ENCODE measurements around the gene OCA2.

The OCA2 gene

GRCh38 chr15:28025413-28025812 is 73.7 kb downstream of the OCA2 start:
- no peaks in the 10 kb centered on the region for H3K9me3 ChIP-seq (ENCODE audit: control insufficient read depth in 1 of 2, low read length in 2 of 2)
- H3K4me1 ChIP-seq (ENCODE audit: control insufficient read depth in 1 of 2, insufficient read depth in 2 of 2, low read length in 2 of 2): peaks cover 0 to 4% of the 10 kb centered on the region in 2 donors
- no peaks in the 10 kb centered on the region for H3K36me3 ChIP-seq (ENCODE audit: control insufficient read depth in 1 of 2, insufficient read depth in 2 of 2, low read length in 2 of 2)
- H3K9ac ChIP-seq (ENCODE audit: low read depth in 1 of 2, low read length in 2 of 2): no peak overlapping the region
- no peak overlapping the region for H3K27ac ChIP-seq (ENCODE audit: low read depth, low read length)
- no peaks in the 10 kb centered on the region for H3K27me3 ChIP-seq (ENCODE audit: control insufficient read depth in 1 of 2, insufficient read depth in 2 of 2, low read length in 2 of 2)
- H3K4me3 ChIP-seq (ENCODE audit: low read depth in 1 of 2, low read length in 2 of 2): no peak overlapping the region

DNA sequence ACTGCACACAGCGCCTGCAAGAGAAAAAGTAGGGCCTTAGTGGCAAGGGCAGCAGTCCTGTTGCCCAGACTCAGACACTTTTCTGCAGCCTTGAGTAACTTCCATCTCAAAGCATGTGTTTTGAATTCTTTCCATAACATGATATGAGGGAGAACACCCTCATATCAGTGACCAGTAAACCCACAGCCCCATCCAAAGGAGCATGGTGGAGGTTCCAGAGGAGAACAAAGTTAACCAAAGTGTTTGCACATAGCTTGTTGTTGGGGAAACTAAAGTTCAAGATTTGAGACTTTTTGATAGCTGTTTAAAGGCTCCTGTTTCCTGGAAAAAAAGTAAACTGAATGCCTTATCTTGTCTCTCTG is 74.2 kb downstream of the OCA2 start:
- H3K9ac ChIP-seq (ENCODE audit: low read depth in 1 of 2, low read length in 2 of 2): no peak overlapping the region
- no peak overlapping the region for H3K4me3 ChIP-seq (ENCODE audit: low read depth in 1 of 2, low read length in 2 of 2)
- no peaks in the 10 kb centered on the region for H3K36me3 ChIP-seq (ENCODE audit: control insufficient read depth in 1 of 2, insufficient read depth in 2 of 2, low read length in 2 of 2)
- no peaks in the 10 kb centered on the region for H3K9me3 ChIP-seq (ENCODE audit: control insufficient read depth in 1 of 2, low read length in 2 of 2)
- peaks cover 0 to 4% of the 10 kb centered on the region in 2 donors for H3K4me1 ChIP-seq (ENCODE audit: control insufficient read depth in 1 of 2, insufficient read depth in 2 of 2, low read length in 2 of 2)
- no peaks in the 10 kb centered on the region for H3K27me3 ChIP-seq (ENCODE audit: control insufficient read depth in 1 of 2, insufficient read depth in 2 of 2, low read length in 2 of 2)
- H3K27ac ChIP-seq (ENCODE audit: low read depth, low read length): no peak overlapping the region

DNA sequence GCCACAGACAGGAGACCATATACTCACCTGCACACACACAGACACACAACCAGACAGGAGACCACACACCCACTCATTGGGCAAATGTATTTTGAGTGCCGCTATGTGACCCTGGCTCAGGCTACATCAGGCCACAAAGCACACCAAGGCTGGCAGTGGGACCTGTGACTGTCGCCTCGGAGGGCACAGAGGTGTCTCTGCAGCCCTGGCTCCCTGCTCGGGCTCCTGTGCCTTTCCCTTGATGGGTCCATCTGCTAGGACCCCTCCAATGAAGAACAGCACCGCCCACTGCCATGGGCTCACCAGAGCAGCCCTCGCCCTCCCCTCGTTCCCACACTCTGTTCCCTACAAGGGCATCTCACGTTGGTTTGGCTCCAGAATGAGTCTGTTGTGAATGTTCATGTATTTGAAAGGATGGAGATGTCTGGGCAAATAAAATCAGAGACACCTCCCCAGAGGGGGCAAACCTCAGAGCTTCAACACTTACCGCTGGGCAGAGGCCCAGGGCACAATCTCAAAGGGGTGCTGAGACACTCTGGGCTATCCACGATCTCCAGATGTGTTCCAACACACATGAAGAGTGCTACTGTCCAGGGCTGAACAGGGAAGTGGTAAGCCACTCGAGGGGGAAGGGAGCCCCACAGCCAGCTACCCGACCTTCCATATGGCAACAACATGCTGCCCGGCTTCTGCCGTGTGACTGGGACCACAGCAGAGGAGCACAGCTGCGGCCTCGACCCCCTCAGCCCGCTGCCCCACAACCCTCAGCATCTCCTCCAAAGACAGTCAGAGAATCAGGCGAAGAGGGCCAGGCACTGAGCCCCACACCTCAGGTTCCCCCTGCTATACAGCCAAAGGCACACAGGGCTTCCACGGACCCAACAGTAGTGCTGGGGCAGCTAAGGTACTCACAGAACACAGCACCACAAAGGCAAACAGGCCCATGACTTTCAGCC is 74.9 kb downstream of the OCA2 start:
- Histone ChIP-seq H3K27ac (ENCODE audit: low read depth, low read length) (no peak overlapping the region), H3K4me3 (ENCODE audit: low read depth in 1 of 2, low read length in 2 of 2) (no peak overlapping the region), H3K27me3 (ENCODE audit: control insufficient read depth in 1 of 2, insufficient read depth in 2 of 2, low read length in 2 of 2) (no peaks in the 10 kb centered on the region), H3K9ac (ENCODE audit: low read depth in 1 of 2, low read length in 2 of 2) (no peak overlapping the region), H3K36me3 (ENCODE audit: control insufficient read depth in 1 of 2, insufficient read depth in 2 of 2, low read length in 2 of 2) (no peaks in the 10 kb centered on the region), H3K9me3 (ENCODE audit: control insufficient read depth in 1 of 2, low read length in 2 of 2) (no peaks in the 10 kb centered on the region), H3K4me1 (ENCODE audit: control insufficient read depth in 1 of 2, insufficient read depth in 2 of 2, low read length in 2 of 2) (peaks cover 0 to 4% of the 10 kb centered on the region in 2 donors)

- Histone ChIP-seq H3K27ac (ENCODE audit: low read depth, low read length) (no peak overlapping the region), H3K4me3 (ENCODE audit: low read depth in 1 of 2, low read length in 2 of 2) (no peak overlapping the region), H3K9ac (ENCODE audit: low read depth in 1 of 2, low read length in 2 of 2) (no peak overlapping the region), H3K4me1 (ENCODE audit: control insufficient read depth in 1 of 2, insufficient read depth in 2 of 2, low read length in 2 of 2) (peaks cover 0 to 4% of the 10 kb centered on the region in 2 donors), H3K9me3 (ENCODE audit: control insufficient read depth in 1 of 2, low read length in 2 of 2) (no peaks in the 10 kb centered on the region), H3K36me3 (ENCODE audit: control insufficient read depth in 1 of 2, insufficient read depth in 2 of 2, low read length in 2 of 2) (no peaks in the 10 kb centered on the region), H3K27me3 (ENCODE audit: control insufficient read depth in 1 of 2, insufficient read depth in 2 of 2, low read length in 2 of 2) (no peaks in the 10 kb centered on the region)
Observed at GRCh38 chr15:28023422-28023821, 75.7 kb downstream of the OCA2 start.

DNA sequence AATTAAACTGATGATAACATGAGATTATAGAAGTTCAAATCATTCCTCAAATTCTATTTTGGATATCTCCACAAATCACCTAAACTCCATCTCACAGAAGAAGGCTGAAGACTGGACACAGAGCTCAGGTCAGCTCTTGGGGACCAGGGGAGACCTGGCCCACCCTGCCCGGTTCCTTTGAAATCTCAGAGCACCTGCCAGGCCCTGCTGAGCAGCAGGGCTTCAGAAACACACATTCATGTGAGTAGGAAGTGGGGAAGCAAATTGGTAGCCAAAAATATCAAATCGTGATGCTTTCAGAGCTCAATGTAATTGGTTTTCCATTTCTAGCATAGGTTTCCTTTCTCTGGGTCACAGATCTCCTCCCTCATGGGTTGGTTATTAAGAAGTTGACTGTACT is 76.2 kb downstream of the OCA2 start:
- H3K9me3 ChIP-seq (ENCODE audit: control insufficient read depth in 1 of 2, low read length in 2 of 2): no peaks in the 10 kb centered on the region
- H3K27ac ChIP-seq (ENCODE audit: low read depth, low read length): no peak overlapping the region
- peaks cover 0 to 4% of the 10 kb centered on the region in 2 donors for H3K4me1 ChIP-seq (ENCODE audit: control insufficient read depth in 1 of 2, insufficient read depth in 2 of 2, low read length in 2 of 2)
- H3K9ac ChIP-seq (ENCODE audit: low read depth in 1 of 2, low read length in 2 of 2): no peak overlapping the region
- H3K36me3 ChIP-seq (ENCODE audit: control insufficient read depth in 1 of 2, insufficient read depth in 2 of 2, low read length in 2 of 2): no peaks in the 10 kb centered on the region
- no peaks in the 10 kb centered on the region for H3K27me3 ChIP-seq (ENCODE audit: control insufficient read depth in 1 of 2, insufficient read depth in 2 of 2, low read length in 2 of 2)
- H3K4me3 ChIP-seq (ENCODE audit: low read depth in 1 of 2, low read length in 2 of 2): no peak overlapping the region

DNA sequence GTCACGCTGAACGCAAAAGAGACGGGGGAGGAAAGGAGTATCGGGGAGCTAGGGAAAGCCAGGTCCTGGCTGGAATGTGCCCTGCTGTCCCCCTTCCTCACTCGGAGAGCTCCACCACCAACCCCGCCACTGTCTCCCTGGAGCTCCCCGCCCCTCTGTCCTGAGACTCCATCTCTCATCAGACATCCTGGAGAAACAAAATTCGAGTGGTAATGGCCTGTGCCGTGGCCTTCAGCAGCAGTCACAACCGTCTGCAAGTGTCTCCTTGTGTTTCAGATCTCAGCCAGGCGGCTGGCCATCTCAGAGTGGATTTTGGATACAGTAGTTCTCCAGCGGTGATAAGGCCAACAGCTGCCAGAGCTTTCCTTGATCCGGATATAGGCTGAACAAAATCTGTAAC is 76.9 kb downstream of the OCA2 start:
- Histone ChIP-seq H3K4me3 (ENCODE audit: low read depth in 1 of 2, low read length in 2 of 2) (no peak overlapping the region), H3K27ac (ENCODE audit: low read depth, low read length) (no peak overlapping the region), H3K9ac (ENCODE audit: low read depth in 1 of 2, low read length in 2 of 2) (no peak overlapping the region), H3K27me3 (ENCODE audit: control insufficient read depth in 1 of 2, insufficient read depth in 2 of 2, low read length in 2 of 2) (no peaks in the 10 kb centered on the region), H3K4me1 (ENCODE audit: control insufficient read depth in 1 of 2, insufficient read depth in 2 of 2, low read length in 2 of 2) (peaks cover 0 to 4% of the 10 kb centered on the region in 2 donors), H3K9me3 (ENCODE audit: control insufficient read depth in 1 of 2, low read length in 2 of 2) (no peaks in the 10 kb centered on the region), H3K36me3 (ENCODE audit: control insufficient read depth in 1 of 2, insufficient read depth in 2 of 2, low read length in 2 of 2) (no peaks in the 10 kb centered on the region)

- Histone ChIP-seq H3K9me3 (ENCODE audit: control insufficient read depth in 1 of 2, low read length in 2 of 2) (no peaks in the 10 kb centered on the region), H3K4me3 (ENCODE audit: low read depth in 1 of 2, low read length in 2 of 2) (no peak overlapping the region), H3K4me1 (ENCODE audit: control insufficient read depth in 1 of 2, insufficient read depth in 2 of 2, low read length in 2 of 2) (peaks cover 0 to 4% of the 10 kb centered on the region in 2 donors), H3K9ac (ENCODE audit: low read depth in 1 of 2, low read length in 2 of 2) (no peak overlapping the region), H3K36me3 (ENCODE audit: control insufficient read depth in 1 of 2, insufficient read depth in 2 of 2, low read length in 2 of 2) (no peaks in the 10 kb centered on the region), H3K27ac (ENCODE audit: low read depth, low read length) (no peak overlapping the region), H3K27me3 (ENCODE audit: control insufficient read depth in 1 of 2, insufficient read depth in 2 of 2, low read length in 2 of 2) (no peaks in the 10 kb centered on the region)
Observed at GRCh38 chr15:28021281-28022039, 77.7 kb downstream of the OCA2 start.

GRCh38 chr15:28020644-28021043 is 78.5 kb downstream of the OCA2 start:
- H3K4me1 ChIP-seq (ENCODE audit: control insufficient read depth in 1 of 2, insufficient read depth in 2 of 2, low read length in 2 of 2): peaks cover 0 to 4% of the 10 kb centered on the region in 2 donors
- no peaks in the 10 kb centered on the region for H3K27me3 ChIP-seq (ENCODE audit: control insufficient read depth in 1 of 2, insufficient read depth in 2 of 2, low read length in 2 of 2)
- no peaks in the 10 kb centered on the region for H3K9me3 ChIP-seq (ENCODE audit: control insufficient read depth in 1 of 2, low read length in 2 of 2)

GRCh38 chr15:28019594-28020309 is 79.4 kb downstream of the OCA2 start:
- H3K4me1 ChIP-seq (ENCODE audit: control insufficient read depth in 1 of 2, insufficient read depth in 2 of 2, low read length in 2 of 2): peaks cover 0 to 4% of the 10 kb centered on the region in 2 donors
- H3K9ac ChIP-seq (ENCODE audit: low read depth in 1 of 2, low read length in 2 of 2): no peak overlapping the region
- H3K27me3 ChIP-seq (ENCODE audit: control insufficient read depth in 1 of 2, insufficient read depth in 2 of 2, low read length in 2 of 2): no peaks in the 10 kb centered on the region
- no peak overlapping the region for H3K27ac ChIP-seq (ENCODE audit: low read depth, low read length)
- no peaks in the 10 kb centered on the region for H3K36me3 ChIP-seq (ENCODE audit: control insufficient read depth in 1 of 2, insufficient read depth in 2 of 2, low read length in 2 of 2)
- H3K4me3 ChIP-seq (ENCODE audit: low read depth in 1 of 2, low read length in 2 of 2): no peak overlapping the region
- no peaks in the 10 kb centered on the region for H3K9me3 ChIP-seq (ENCODE audit: control insufficient read depth in 1 of 2, low read length in 2 of 2)

More at GRCh38 chr15:28020644-28021043, 78.5 kb downstream of the OCA2 start:
- Histone ChIP-seq H3K36me3 (ENCODE audit: control insufficient read depth in 1 of 2, insufficient read depth in 2 of 2, low read length in 2 of 2) (no peaks in the 10 kb centered on the region), H3K27ac (ENCODE audit: low read depth, low read length) (no peak overlapping the region), H3K9ac (ENCODE audit: low read depth in 1 of 2, low read length in 2 of 2) (no peak overlapping the region), H3K4me3 (ENCODE audit: low read depth in 1 of 2, low read length in 2 of 2) (no peak overlapping the region)

Measured in duodenal mucosa (tissue), 2 donors.